Measurements from ENCODE around the gene PLPP2. TPM values are rescaled to one million over a fixed set of nuclear protein-coding genes. Genes with fewer than 3 reads are reported as not detected.

PLPP2 gene
- total and polyA plus RNA-seq, 2 donors (not counting 1 experiment from before 2014, with no cell fraction given): 1.8 to 26.6 TPM

- Histone ChIP-seq H3K4me3 (replicated peaks in 1 of 4; ENCODE audit: control extremely low read depth in 1 of 4, insufficient read depth in 1 of 4, low read depth in 3 of 4, low read length in 4 of 4) (no peak overlapping the region), H3K9ac (ENCODE audit: insufficient read depth, low read length) (no peak overlapping the region), H3K9me3 (ENCODE audit: control insufficient read depth, insufficient read depth, low read depth, low read length) (no peaks in the 10 kb centered on the region), H3K27me3 (ENCODE audit: control insufficient read depth, insufficient read depth, low read length) (no peaks in the 10 kb centered on the region), H3K4me2 (ENCODE audit: extremely low read depth, insufficient read depth, low read length) (no peak overlapping the region), H3K27ac (ENCODE audit: insufficient read depth, low read length) (no peak overlapping the region), H4K20me1 (ENCODE audit: control insufficient read depth, extremely low read depth, insufficient read depth, low read length) (no peaks in the 10 kb centered on the region), H2AFZ (ENCODE audit: low read length) (no peak overlapping the region), H3K36me3 (ENCODE audit: control insufficient read depth, insufficient read depth, low read length) (peaks cover 24% of the 10 kb centered on the region), H3K79me2 (ENCODE audit: control insufficient read depth, insufficient read depth, low read length) (peaks cover 7% of the 10 kb centered on the region), H3K4me1 (ENCODE audit: control insufficient read depth, extremely low read depth, insufficient read depth, low read length) (no peaks in the 10 kb centered on the region)
- TF ChIP-seq CTCF (conservative IDR thresholded peaks at IDR 0.05 in 1 of 2, IDR thresholded peaks at IDR 0.05 in 1 of 2; ENCODE audit: low read depth in 1 of 2, low read length in 2 of 2): no peak
- no peak for TF ChIP-seq EZH2 (IDR thresholded peaks at IDR 0.05; ENCODE audit: low read length, missing control alignments)
- DNase-seq (ENCODE audit: low read depth in 2 of 2): no peak
Observed at GRCh38 chr19:313169-313987, 22.2 kb upstream of the PLPP2 start.

- Histone ChIP-seq H3K9me3 (ENCODE audit: control insufficient read depth, insufficient read depth, low read depth, low read length) (no peaks in the 10 kb centered on the region), H3K4me1 (ENCODE audit: control insufficient read depth, extremely low read depth, insufficient read depth, low read length) (no peaks in the 10 kb centered on the region), H3K4me2 (ENCODE audit: extremely low read depth, insufficient read depth, low read length) (no peak overlapping the region), H2AFZ (ENCODE audit: low read length) (no peak overlapping the region), H3K27me3 (ENCODE audit: control insufficient read depth, insufficient read depth, low read length) (no peaks in the 10 kb centered on the region), H3K4me3 (replicated peaks in 1 of 4; ENCODE audit: control extremely low read depth in 1 of 4, insufficient read depth in 1 of 4, low read depth in 3 of 4, low read length in 4 of 4) (no peak overlapping the region), H4K20me1 (ENCODE audit: control insufficient read depth, extremely low read depth, insufficient read depth, low read length) (no peaks in the 10 kb centered on the region), H3K9ac (ENCODE audit: insufficient read depth, low read length) (no peak overlapping the region), H3K79me2 (ENCODE audit: control insufficient read depth, insufficient read depth, low read length) (peaks cover 7% of the 10 kb centered on the region), H3K27ac (ENCODE audit: insufficient read depth, low read length) (no peak overlapping the region), H3K36me3 (ENCODE audit: control insufficient read depth, insufficient read depth, low read length) (peaks cover 27% of the 10 kb centered on the region)
- TF ChIP-seq EZH2 (IDR thresholded peaks at IDR 0.05; ENCODE audit: low read length, missing control alignments) (no peak), CTCF (conservative IDR thresholded peaks at IDR 0.05 in 1 of 2, IDR thresholded peaks at IDR 0.05 in 1 of 2; ENCODE audit: low read depth in 1 of 2, low read length in 2 of 2) (no peak)
- DNase-seq (ENCODE audit: low read depth in 2 of 2): no peak
Observed at GRCh38 chr19:311813-312261, 20.6 kb upstream of the PLPP2 start.

- no peak overlapping the region for H3K4me3 ChIP-seq (replicated peaks in 1 of 4; ENCODE audit: control extremely low read depth in 1 of 4, insufficient read depth in 1 of 4, low read depth in 3 of 4, low read length in 4 of 4)
- H3K27me3 ChIP-seq (ENCODE audit: control insufficient read depth, insufficient read depth, low read length): no peaks in the 10 kb centered on the region
- peaks cover 33% of the 10 kb centered on the region for H3K36me3 ChIP-seq (ENCODE audit: control insufficient read depth, insufficient read depth, low read length)
- DNase-seq (ENCODE audit: low read depth in 2 of 2): no peak
- no peak overlapping the region for H3K9ac ChIP-seq (ENCODE audit: insufficient read depth, low read length)
- no peak overlapping the region for H3K27ac ChIP-seq (ENCODE audit: insufficient read depth, low read length)
- peaks cover 7% of the 10 kb centered on the region for H3K79me2 ChIP-seq (ENCODE audit: control insufficient read depth, insufficient read depth, low read length)
- no peaks in the 10 kb centered on the region for H3K9me3 ChIP-seq (ENCODE audit: control insufficient read depth, insufficient read depth, low read depth, low read length)
- no peak overlapping the region for H3K4me2 ChIP-seq (ENCODE audit: extremely low read depth, insufficient read depth, low read length)
- H3K4me1 ChIP-seq (ENCODE audit: control insufficient read depth, extremely low read depth, insufficient read depth, low read length): no peaks in the 10 kb centered on the region
- no peaks in the 10 kb centered on the region for H4K20me1 ChIP-seq (ENCODE audit: control insufficient read depth, extremely low read depth, insufficient read depth, low read length)
- no peak overlapping the region for H2AFZ ChIP-seq (ENCODE audit: low read length)
- TF ChIP-seq CTCF (conservative IDR thresholded peaks at IDR 0.05 in 1 of 2, IDR thresholded peaks at IDR 0.05 in 1 of 2; ENCODE audit: low read depth in 1 of 2, low read length in 2 of 2) (no peak), EZH2 (IDR thresholded peaks at IDR 0.05; ENCODE audit: low read length, missing control alignments) (no peak)
Observed at GRCh38 chr19:310781-311496, 19.7 kb upstream of the PLPP2 start.

Data from fibroblast of lung (primary cell).